Liver (tissue), 9 donors: ENCODE data around the gene YY2. TPM values are rescaled to one million over a fixed set of nuclear protein-coding genes. Genes with fewer than 3 reads are reported as not detected.

ENCODE experiments used
- DNase-seq: peaks from one replicate; pipeline ENCODE4 v3.0.0-alpha.2; 2017; ENCODE audit warnings: low spot score
- H3K27ac ChIP-seq, 2 donors: one replicate each; pipeline ENCODE4 v1.7.0; 2013; ENCODE audit warnings: inconsistent platforms in 2 of 2, low read length in 2 of 2, control low read depth in 1 of 2, low read depth in 1 of 2, mild to moderate bottlenecking in 1 of 2
- H3K27me3 ChIP-seq, 4 donors: one replicate each; pipeline versions ENCODE4 v1.6.1 to v1.7.0; 2013; ENCODE audit warnings: low read length in 3 of 4, inconsistent platforms in 1 of 4, mild to moderate bottlenecking in 1 of 4, moderate library complexity in 1 of 4; ENCODE audit not compliant: control insufficient read depth in 4 of 4, insufficient read depth in 4 of 4
- H3K36me3 ChIP-seq, 4 donors: one replicate each; pipeline versions ENCODE4 v1.6.1 to v1.7.0; 2013; ENCODE audit warnings: low read length in 3 of 4, mild to moderate bottlenecking in 3 of 4, low read depth in 1 of 4, moderate library complexity in 1 of 4; ENCODE audit not compliant: control insufficient read depth in 4 of 4, insufficient read depth in 3 of 4
- H3K4me1 ChIP-seq, 4 donors: one replicate each; pipeline versions ENCODE4 v1.6.1 to v1.7.0; 2013; ENCODE audit warnings: low read length in 3 of 4, mild to moderate bottlenecking in 3 of 4, moderate library complexity in 1 of 4; ENCODE audit not compliant: control insufficient read depth in 4 of 4, insufficient read depth in 4 of 4
- H3K4me3 ChIP-seq, 3 donors: one replicate each; pipeline versions ENCODE4 v1.6.1 to v1.7.0; 2013; ENCODE audit warnings: low read length in 3 of 3, control low read depth in 1 of 3, low read depth in 1 of 3, mild to moderate bottlenecking in 1 of 3
- H3K9ac ChIP-seq, 2 donors: one replicate each; pipeline ENCODE4 v1.7.0; 2013; ENCODE audit warnings: low read length in 2 of 2, mild to moderate bottlenecking in 2 of 2, moderate library complexity in 2 of 2, control low read depth in 1 of 2, low read depth in 1 of 2
- H3K9me3 ChIP-seq, 4 donors: one replicate each; pipeline versions ENCODE4 v1.6.1 to v1.7.0; 2013; ENCODE audit warnings: low read length in 3 of 4; ENCODE audit not compliant: control insufficient read depth in 4 of 4
- ATF3 ChIP-seq: IDR thresholded peaks from 2 replicates; pipeline ENCODE4 v1.6.1; 2016; ENCODE audit warnings: antibody characterized with exemption
- CTCF ChIP-seq: fragments of 150-350 bp; IDR thresholded peaks from 2 replicates; pipeline ENCODE4 v1.5.1; 2017; ENCODE audit warnings: improper control_type of control experiment, low read depth, low read length; ENCODE audit not compliant: missing input control
- EGR1 ChIP-seq, 2 donors: IDR thresholded peaks; 2 replicates each; pipeline ENCODE4 v1.6.1; 2016 to 2018; ENCODE audit warnings: antibody characterized with exemption in 2 of 2, low read depth in 2 of 2
- FOXA1 ChIP-seq: IDR thresholded peaks from 2 replicates; pipeline ENCODE4 v1.6.1; 2016; ENCODE audit warnings: antibody characterized with exemption
- GABPA ChIP-seq, 2 donors: IDR thresholded peaks in 1 of 2; conservative IDR thresholded peaks in 1 of 2; 2 replicates each; pipeline ENCODE4 v1.6.1; 2016; ENCODE audit warnings: antibody characterized with exemption in 2 of 2, mild to moderate bottlenecking in 1 of 2, moderate library complexity in 1 of 2
- HNF4A ChIP-seq, 2 donors: conservative IDR thresholded peaks; 2 replicates each; pipeline ENCODE4 v1.6.1; 2016; ENCODE audit warnings: antibody characterized with exemption in 2 of 2, mild to moderate bottlenecking in 2 of 2
- HNF4G ChIP-seq: IDR thresholded peaks from 2 replicates; pipeline ENCODE4 v1.6.1; 2016; ENCODE audit warnings: antibody characterized with exemption
- JUND ChIP-seq, 2 donors: IDR thresholded peaks; 2 replicates each; pipeline ENCODE4 v1.6.1; 2016; ENCODE audit warnings: antibody characterized with exemption in 2 of 2
- MAX ChIP-seq: IDR thresholded peaks from 2 replicates; pipeline ENCODE4 v1.6.1; 2016; ENCODE audit warnings: antibody characterized with exemption
- NR2F2 ChIP-seq: IDR thresholded peaks from 2 replicates; pipeline ENCODE4 v1.6.1; 2016; ENCODE audit warnings: antibody characterized with exemption
- RAD21 ChIP-seq, 2 donors: IDR thresholded peaks; 2 replicates each; pipeline ENCODE4 v1.6.1; 2016; ENCODE audit warnings: antibody characterized with exemption in 2 of 2, mild to moderate bottlenecking in 2 of 2
- SP1 ChIP-seq: IDR thresholded peaks from 2 replicates; pipeline ENCODE4 v1.6.1; 2018; ENCODE audit warnings: antibody characterized with exemption, mild to moderate bottlenecking
- TAF1 ChIP-seq: conservative IDR thresholded peaks from 2 replicates; pipeline ENCODE4 v1.6.1; 2016; ENCODE audit warnings: antibody characterized with exemption, mild to moderate bottlenecking
- ZBTB33 ChIP-seq: IDR thresholded peaks from 2 replicates; pipeline ENCODE4 v1.6.1; 2016; ENCODE audit warnings: antibody characterized with exemption
- whole genome bisulfite sequencing: extraction: QIAGEN DNeasy Blood & Tissue Kit; methylation state at CpG from one replicate; pipeline ENCODE4 v1.1.7; 2013; 5-methylcytosine and 5-hydroxymethylcytosine counted together
- polyA plus RNA-seq, 2 donors: library from polyadenylated mRNA; stranded (reverse) in 1 of 2; unstranded in 1 of 2; fragments of 200-250 nt in 1 of 2; fragments of >200 nt in 1 of 2; fragmentation: Nextera tagmentation in 1 of 2; extraction: Ambion mirVana in 1 of 2; gene quantifications; one replicate each; pipeline versions ENCODE4 v1.2.1 to v1.2.3, GENCODE V29; 2013 to 2015
- total RNA-seq, 2 donors: library from RNA; depleted of rRNA; stranded (reverse); fragments of >200 nt; gene quantifications; one replicate each; pipeline ENCODE4 v1.2.3, GENCODE V29; 2014
- donor health status: healthy.
- donor health status: healthy.
- donor health status: healthy.
- donor health status: healthy.
- donor health status: healthy.

Gene YY2
- total and polyA plus RNA-seq, 4 donors, result 0.52 to 2.8 (median 0.75) TPM

GRCh38 chrX:21811832-21812231, 44.0 kb upstream of the YY2 start:
- H3K27ac ChIP-seq, result no peak overlapping the region
- no peaks in the 10 kb centered on the region for H3K4me1 ChIP-seq
- H3K9ac ChIP-seq, result no peak overlapping the region
- peaks cover 0 to 2% (median 0%) of the 10 kb centered on the region in 4 donors for H3K9me3 ChIP-seq
- H3K36me3 ChIP-seq, result no peaks in the 10 kb centered on the region
- H3K27me3 ChIP-seq, result peaks cover 0 to 3% (median 0%) of the 10 kb centered on the region in 4 donors
- TF ChIP-seq MAX, result no peak
- TF ChIP-seq HNF4A (conservative IDR thresholded peaks at IDR 0.05), result no peak
- WGBS, result 86% methylated on average over 1 of the region's 1 CpG
- DNase-seq, result no peak
- no peak overlapping the region for H3K4me3 ChIP-seq

GRCh38 chrX:21812628-21813027, 43.2 kb upstream of the YY2 start:
- Histone ChIP-seq H3K9ac (no peak overlapping the region), H3K36me3 (no peaks in the 10 kb centered on the region), H3K27me3 (peaks cover 0 to 3% (median 0%) of the 10 kb centered on the region in 4 donors), H3K4me3 (no peak overlapping the region), H3K9me3 (peaks cover 0 to 2% (median 0%) of the 10 kb centered on the region in 4 donors), H3K27ac (no peak overlapping the region), H3K4me1 (no peaks in the 10 kb centered on the region)
- DNase-seq, result no peak
- TF ChIP-seq TAF1 (no peak), MAX (no peak), GABPA (IDR thresholded peaks at IDR 0.05 in 1 of 2, conservative IDR thresholded peaks at IDR 0.05 in 1 of 2) (no peak), NR2F2 (no peak), ZBTB33 (no peak), JUND (IDR thresholded peaks at IDR 0.05) (no peak), CTCF (no peak), FOXA1 (no peak), SP1 (no peak)
- 97% methylated on average over 2 of the region's 2 CpGs for WGBS

- no peaks in the 10 kb centered on the region for H3K36me3 ChIP-seq
- no peak for DNase-seq
- no peak for TF ChIP-seq HNF4A (conservative IDR thresholded peaks at IDR 0.05)
- no peak for TF ChIP-seq HNF4G
- TF ChIP-seq ZBTB33, result no peak
- TF ChIP-seq RAD21 (IDR thresholded peaks at IDR 0.05), result no peak
- no peak for TF ChIP-seq ATF3
- TF ChIP-seq EGR1 (IDR thresholded peaks at IDR 0.05; ENCODE audit: low read depth in 2 of 2), result no peak
These were observed 42.0 kb upstream of the YY2 start for GRCh38 chrX:21813612-21814368.

More at GRCh38 chrX:21813612-21814368, 42.0 kb upstream of the YY2 start:
- no peaks in the 10 kb centered on the region for H3K4me1 ChIP-seq
- peaks cover 0 to 2% (median 0%) of the 10 kb centered on the region in 4 donors for H3K9me3 ChIP-seq
- no peak overlapping the region for H3K9ac ChIP-seq
- no peak overlapping the region for H3K4me3 ChIP-seq
- no peak overlapping the region for H3K27ac ChIP-seq
- H3K27me3 ChIP-seq, result peaks cover 0 to 3% (median 0%) of the 10 kb centered on the region in 4 donors
